Fibroblast of skin of right biceps (primary cell): ENCODE data around the gene LANCL3.
"Not testable (repeated sequence)": the region's sequence is repeated elsewhere in the genome, so short reads cannot be mapped to it uniquely, and the experiment has no call there.

Source experiments
- DNase-seq: peaks from one replicate; pipeline ENCODE4 v3.0.0-alpha.2; 2013

The LANCL3 gene

DNA sequence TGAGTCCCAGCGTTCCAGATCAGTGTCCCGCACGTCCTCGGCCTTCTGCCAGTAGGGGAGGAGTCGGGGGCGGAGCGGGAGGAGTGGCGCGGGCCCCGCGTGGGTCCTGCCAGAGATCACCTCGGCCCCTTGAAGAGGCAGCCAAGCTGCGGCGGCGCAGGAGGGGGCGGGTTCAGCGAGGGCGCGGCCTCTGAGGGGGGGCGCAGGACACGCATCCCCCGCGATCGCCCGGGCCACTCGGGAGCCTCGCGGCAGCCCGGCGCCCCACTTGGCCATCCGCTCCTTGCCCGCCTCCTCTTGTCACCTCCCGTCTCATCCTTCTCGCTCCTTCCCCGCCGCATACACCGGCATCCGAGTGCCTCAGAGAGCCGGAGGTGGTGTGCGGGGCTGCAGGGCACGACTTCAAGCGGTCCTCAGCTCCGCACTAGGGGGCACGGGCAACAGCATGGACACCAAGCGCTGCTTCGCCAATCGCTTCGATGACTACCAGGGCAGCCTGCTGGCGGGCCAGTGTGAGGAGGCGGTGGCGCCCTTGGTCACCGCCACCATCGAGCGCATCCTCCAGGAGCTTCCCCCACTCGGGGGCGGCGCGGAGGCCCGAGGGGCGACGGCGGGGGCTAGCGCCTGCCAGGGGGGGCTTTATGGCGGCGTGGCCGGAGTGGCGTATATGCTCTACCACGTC is at the start of gene LANCL3:
Gene LANCL3 (plus strand): TSS at position 236 of the 682 bp plus-strand sequence. CDS start 210 bp downstream, at position 446.
- not testable (repeated sequence) for DNase-seq

DNA sequence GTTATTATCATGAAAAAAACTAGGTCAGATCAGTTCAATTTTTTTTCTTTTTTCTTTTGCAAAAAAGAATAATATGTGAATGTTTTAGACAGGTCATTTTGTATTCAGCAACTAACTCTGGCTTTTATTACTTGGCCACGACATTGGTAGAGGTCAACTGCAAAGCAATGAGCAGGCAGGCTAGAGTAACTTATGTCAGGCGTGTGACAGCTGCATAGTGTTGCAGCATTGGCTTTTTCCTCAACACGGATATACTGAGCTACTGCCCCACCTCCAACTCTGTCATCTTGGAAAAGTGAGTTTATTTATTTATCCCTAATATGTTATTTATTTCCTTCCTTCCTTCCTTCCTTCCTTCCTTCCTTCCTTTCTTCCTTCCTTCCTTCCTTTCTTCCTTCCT is 47.8 kb upstream of the LANCL3 start:
- not testable (repeated sequence) for DNase-seq

DNA sequence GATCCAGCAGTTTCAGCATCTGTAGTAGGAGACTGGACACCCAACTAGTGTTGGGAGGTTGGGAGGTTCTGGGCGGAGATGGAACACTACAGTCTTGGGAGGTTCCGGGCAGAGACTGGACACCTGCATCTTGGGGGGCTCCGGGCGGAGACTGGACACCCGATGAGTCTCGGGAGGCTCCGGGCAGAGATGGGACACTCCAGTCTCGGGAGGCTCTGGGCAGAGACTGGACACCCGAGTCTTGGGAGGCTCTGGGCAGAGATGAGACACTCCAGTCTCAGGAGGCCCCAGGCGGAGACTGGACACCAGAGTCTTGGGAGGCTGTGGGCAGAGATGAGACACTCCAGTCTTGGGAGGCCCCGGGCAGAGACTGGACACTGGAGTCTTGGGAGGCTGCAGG is 29.5 kb upstream of the LANCL3 start:
- DNase-seq: no peak

DNA sequence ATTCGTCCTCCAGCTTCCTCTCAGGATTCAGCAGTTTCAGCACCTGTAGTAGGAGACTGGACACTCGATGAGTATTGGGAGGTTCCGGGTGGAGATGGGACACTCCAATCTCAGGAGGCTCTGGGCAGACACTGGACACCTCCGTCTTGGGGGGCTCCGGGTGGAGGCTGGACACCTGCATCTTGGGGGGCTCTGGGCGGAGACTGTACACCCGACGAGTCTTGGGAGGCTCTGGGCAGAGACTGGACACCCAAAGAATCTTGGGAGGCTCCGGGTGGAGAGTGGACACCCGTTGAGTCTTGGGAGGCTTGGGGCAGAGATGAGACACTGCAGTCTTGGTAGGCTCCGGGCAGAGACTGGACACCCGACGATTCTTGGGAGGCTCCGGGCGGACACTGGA is 28.7 kb upstream of the LANCL3 start:
- DNase-seq: no peak

DNA sequence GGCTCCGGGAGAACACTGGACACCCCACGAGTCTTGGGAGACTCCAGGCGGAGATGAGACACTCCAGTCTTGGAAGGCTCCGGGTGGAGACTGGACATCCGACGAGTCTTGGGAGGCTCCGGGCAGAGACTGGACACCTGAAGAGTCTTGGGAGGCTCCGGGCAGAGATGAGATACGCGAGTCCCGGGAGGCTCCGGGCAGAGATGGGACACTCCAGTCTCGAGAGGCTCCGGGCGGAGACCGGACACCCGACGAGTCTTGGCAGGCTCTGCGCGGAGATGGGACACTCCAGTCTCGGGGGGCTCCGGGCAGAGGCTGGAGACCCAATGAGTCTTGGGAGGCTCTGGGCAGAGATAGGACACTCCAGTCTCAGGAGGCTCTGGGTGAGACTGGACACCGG is 28.1 kb upstream of the LANCL3 start:
- DNase-seq: no peak

DNA sequence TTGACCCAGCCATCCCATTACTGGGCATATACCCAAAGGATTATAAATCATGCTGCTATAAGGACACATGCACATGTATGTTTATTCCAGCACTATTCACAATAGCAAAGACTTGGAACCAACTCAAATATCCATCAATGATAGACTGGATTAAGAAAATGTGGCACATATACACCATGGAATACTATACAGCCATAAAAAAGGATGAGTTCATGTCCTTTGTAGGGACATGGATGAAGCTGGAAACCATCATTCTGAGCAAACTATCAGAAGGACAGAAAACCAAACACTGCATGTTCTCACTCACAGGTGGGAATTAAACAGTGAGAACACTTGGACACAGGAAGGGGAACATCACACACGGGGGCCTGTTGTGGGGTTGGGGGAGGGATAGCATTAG is 26.9 kb upstream of the LANCL3 start:
- DNase-seq: not testable (repeated sequence)

DNA sequence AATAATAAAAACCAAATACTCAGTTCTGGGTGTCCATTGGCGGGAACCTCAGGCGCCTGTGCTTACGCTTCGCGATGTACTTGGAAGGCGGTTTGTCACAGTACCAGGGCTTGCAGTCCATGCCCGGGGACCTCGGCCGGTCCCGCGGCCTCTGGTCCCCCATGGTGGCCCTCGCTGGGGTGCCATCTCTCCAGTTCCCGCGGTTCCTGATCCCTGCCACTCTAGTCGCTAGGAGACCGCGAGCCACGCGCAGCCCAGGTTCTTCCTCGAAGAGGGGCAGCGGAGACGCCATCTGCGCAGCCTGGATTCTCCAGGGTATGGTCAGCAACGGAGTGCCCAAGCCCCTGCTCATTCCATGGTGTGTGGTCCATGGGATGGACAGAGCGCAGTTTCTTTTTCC is 26.4 kb upstream of the LANCL3 start:
- DNase-seq: no peak

DNA sequence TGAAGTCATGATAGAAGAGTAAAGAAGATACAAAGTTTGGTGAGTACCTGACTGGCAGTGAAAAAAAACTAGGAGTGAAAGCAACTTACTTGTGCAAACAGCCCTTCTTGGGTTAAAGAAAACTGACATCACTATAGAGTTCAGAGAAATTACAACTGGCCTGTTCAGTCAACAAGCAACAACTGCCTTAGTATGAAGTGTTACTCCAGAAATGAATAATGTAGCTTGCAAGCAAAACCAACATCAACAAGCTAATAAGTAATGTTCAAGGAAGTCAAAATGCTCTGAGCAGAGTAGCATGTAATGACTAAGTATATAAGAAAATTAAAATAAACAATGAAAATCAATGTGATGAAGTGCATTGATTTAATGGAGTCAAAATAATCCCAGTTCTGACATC is 21.8 kb upstream of the LANCL3 start:
- not testable (repeated sequence) for DNase-seq

DNA sequence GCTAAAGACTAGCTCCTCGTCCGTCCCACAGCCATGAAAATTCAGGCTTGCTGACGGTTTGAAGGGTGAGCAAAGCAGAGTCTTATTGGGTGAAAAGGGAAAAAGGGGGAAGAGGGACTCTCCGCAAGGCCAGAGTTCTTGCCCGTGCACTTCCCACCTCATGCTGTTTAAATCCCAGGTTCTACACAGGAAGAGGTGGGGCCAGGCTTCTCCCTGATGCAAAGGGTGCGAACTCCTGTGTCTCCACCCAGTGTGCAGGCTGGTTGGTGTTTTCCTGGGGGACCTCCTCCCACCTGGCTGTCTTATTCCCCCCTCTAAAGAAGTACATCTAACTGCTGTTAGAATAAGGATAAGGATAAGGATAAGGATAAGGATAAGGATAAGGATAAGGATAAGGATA is 18.0 kb upstream of the LANCL3 start:
- DNase-seq: no peak

DNA sequence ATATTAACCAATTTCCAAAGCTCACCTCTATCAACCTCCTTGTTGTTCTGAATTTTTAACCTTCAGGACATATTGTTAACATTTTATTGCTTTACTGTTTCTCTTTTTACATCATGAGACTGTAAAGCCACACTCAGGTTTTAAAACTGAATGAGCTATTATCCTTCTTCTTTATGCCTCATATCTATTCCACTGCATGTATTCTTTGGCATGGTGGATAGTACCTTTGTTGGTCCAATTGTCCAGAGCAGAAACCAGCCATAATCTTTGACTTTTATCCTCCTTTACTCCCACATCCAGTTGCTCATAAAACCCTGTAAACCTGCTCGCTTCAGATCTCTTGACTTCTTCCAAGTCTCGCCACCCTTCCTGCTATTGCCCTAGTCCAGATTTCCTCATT is 6.2 kb upstream of the LANCL3 start:
- DNase-seq: not testable (repeated sequence)

DNA sequence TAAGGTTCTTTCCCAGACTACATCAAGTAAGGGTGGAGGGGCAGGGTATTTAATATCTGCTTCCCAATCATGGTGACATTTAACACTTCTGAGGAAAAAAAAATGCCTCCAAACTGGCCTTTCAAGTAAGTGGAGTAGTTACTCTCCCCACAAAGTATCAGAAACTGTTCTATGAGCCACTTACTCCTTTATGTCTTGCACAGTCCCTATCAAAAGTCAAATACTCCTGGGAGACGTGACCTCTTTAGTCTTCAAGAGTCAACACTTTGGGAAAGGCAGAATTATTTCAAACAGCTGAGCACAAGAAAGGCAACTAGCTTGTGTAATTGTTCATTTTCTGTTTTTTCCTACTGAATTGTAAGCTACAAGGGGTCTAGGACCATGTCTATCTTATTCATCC is 1.1 kb upstream of the LANCL3 start:
- DNase-seq: not testable (repeated sequence)

DNA sequence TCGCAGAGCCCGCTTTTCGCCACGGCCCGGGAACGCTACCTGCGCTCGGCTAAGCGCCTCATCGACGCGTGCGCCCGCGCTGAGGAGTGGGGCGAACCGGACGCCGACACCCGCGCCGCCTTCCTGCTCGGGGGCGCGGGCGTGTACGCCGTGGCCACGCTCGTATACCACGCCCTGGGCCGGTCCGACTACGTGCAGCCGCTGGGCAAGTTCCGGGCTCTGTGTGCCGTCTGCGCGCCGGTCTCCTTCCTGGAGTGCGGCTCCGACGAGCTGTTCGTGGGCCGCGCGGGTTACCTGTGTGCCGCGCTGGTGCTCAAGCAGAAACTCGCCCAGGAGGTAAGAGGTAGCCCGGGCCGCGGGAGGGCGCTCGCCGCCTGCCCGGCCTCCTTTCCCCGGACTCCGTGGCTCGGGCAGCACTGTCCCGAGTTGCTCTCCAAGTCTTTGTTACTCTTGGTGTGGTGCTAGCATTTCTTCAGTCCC is 687 bp downstream of the LANCL3 start:
- DNase-seq: not testable (repeated sequence)

DNA sequence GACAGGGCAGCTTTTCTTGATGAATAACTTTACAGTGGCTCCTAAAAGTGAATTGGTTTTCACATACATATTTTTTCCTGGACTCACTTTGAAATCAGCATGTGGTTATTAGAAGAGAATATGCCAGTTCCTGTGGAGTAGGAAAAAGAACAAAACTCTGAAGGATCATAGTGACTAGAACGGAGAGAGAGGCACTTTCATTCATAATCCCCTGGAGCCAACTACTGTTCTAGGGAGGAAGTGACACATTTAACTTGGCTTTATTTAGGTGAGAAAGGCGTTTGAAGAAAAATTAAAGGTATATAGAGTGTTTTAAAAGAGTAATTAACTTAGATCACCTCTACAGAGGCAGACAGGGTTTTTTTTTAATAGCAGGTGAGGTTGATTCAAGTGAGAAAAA is 1.7 kb downstream of the LANCL3 start:
- not testable (repeated sequence) for DNase-seq

DNA sequence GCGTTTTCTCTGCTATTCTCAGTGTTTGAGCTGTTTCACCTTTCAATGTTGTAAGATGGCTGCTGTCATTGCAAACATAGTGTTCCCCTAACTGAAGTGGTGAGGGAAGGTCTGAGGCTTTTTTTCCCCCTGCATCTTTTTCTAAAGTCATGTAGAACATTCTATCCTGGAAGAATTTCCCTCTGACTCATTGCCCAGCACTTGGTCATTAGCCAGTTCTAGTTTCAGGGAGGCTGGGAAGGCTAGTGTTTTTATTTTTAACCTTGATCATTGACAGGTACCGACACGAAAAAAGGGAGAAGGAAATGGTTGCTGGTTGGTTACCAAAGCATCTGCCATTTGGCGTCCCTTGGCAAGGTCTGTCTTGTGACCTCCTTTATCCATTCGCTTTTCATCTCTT is 6.6 kb downstream of the LANCL3 start:
- no peak for DNase-seq

DNA sequence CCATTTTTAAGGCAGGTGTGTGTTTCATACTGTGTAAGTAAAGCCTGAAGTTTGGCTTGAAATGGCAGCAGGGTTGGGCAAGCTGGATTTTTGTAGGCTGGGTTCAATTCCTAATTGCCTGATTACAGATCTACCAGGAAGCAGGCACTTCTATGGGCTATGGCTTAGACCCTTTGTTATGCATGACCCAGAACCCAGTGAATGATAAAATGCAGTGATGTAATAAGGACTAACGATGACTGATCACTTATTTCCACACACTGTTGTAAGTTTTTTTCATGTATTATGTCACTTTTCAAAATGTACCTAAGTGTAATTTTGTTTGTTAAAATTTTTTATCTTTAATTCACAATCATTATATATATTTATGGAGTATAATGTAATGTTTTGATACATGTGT is 8.6 kb downstream of the LANCL3 start:
- DNase-seq: no peak

DNA sequence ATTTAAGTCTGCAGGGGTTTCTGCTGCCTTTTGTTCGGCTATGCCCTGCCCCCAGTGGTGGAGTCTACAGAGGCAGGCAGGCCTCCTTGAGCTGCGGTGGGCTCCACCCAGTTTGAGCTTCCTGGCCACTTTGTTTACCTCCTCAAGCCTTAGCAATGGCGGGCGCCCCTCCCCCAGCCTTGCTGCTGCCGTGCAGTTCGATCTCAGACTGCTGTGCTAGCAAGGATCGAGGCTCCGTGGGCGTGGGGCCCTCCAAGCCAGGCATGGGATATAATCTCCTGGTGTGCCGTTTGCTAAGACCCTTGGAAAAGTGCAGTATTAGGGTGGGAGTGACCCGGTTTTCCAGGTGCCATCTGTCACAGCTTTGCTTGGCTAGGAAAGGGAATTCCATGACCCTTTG is 15.9 kb downstream of the LANCL3 start:
- DNase-seq: not testable (repeated sequence)

DNA sequence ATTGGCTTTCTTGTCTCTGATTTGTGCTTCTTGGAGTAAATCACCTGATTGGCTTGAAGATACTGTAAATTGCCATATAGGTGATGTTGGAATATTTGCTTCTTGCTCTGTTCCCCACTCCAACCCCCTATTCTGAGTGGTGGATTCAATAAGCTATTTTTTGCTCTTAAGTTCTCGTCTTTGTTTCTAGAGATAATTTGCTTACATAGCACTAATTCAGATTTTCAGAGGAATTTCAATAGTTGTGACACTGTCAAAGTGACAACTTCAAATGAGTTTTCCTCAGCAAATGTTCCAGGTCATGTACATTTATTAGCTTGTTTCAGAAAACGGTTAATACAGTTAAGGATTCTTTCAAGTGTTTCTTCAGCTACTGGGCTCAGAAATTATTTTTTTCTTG is 18.6 kb downstream of the LANCL3 start:
- no peak for DNase-seq

DNA sequence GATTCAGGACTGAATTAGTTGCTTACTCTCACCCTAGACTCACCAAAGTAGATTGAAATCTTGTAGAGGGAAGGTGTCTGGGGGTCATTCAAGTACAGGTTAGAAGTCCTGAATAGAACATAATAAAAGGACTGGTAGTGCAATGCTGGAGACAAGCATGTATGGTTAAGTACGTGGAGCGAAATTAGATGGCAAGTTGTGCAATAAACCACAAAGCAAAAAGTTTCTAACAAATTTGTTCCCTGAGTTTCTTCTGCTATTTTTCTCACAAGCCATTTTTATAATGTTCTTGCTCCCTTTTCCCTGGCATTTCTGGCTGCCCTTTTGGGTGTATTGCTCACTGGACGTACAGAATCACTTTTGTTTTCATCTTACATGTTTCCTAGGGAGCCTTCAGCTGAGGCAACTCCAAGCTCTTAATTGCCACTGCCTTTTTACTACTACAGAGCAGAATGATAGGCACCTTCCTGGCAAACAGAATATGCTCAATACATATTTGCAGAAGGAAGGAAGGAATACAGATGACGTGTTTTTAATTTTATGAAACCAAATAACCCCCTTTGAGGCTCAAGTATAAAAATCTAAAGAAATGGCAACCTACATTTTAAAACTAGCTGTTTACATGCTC is 23.4 kb downstream of the LANCL3 start:
- DNase-seq: no peak

DNA sequence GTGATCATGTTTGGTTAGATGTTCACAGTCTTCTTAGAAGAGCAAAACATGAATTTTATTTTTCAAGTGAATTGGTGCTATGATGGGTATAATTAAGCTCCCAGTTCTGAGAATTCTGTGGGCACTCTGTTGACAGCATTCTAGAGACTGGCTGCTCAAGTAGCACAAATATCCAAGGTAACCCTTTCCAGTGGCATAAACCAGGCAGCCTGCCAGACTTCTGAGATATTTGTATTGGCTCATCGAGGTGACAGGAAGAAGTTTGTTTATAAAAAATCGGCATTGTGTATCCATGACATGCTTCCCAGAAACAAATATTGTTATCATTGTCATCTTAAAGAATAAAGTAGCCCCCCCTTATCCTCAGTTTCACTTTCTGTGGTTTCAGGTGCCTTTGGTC is 28.3 kb downstream of the LANCL3 start:
- DNase-seq: no peak

DNA sequence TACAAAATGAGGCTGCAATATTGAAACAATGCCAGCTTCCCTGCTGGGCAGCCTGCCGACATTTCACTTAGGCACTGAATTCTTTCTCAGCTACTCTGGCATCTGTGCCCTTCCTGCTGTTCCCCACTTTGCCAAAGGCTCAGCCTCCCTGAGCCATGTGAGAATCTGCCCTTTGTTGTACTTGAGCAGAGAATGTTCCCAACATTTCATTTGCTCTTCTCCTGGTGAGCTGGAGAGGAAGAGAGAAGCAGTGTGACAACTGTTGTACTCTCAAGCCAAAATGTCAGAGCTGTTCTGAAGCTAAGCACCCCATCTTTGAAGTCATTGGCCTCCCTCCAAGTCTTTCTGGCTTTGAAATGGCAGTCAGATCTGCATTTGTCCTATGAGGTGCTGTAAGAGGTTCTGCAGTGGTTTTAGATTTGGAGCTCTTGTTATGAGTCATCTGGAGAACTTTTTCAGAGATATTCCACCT is 32.5 kb downstream of the LANCL3 start:
- no peak for DNase-seq

DNA sequence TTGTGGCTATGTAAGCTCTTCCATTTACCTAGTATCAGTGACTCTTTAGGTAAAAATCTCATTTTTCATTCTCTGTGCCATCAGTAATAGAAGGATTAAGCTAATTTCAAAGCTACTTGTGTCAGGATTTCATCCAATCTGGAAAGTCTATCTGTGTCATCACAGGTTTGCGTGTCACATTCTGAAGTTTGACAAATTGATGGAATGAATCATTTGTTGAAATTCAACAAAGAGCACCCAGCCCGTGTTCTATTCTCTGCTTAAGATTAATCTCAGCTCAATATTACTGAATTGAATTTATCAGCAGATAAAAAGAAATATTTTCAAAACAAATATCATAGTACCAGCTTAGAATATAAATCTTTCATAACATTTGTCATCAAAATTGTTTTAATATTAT is 35.8 kb downstream of the LANCL3 start:
- no peak for DNase-seq

DNA sequence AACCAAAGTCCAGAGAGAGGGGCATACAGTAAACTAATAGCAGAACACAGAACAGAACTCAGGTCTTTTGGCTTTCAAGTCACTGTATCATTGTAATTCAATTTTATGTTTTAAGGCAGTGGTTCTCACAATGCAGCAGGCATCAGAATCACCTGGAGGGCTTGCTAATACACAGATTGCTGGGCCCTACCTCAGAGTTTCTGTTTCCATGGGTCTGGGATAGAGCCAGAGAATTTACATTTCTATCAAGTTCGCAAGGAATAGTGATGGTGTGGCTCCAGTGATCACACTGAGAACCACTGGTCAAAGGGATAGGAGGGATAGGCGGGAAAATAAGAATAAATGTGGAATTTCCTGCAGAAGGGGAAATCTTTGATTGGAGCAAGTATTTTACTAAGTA is 36.7 kb downstream of the LANCL3 start:
- DNase-seq: no peak

DNA sequence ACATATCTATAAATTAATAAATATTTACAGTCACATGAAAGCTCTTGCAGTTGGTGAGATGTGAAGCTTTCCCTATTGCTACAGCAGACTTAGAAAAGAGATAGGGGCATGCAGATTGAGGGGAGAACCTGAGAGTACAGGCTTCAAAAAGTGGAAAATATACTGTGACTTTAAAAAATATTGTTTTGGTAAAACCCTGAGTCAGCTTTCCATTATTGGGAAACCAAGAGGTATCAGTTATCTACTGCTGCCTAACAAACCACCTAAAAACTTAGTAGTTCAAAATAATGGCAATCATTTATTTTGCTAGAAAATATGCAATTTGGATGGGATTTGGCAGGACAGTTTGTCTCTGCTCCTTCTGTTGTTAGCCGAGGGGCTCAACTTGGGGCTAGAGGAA is 38.3 kb downstream of the LANCL3 start:
- DNase-seq: no peak

DNA sequence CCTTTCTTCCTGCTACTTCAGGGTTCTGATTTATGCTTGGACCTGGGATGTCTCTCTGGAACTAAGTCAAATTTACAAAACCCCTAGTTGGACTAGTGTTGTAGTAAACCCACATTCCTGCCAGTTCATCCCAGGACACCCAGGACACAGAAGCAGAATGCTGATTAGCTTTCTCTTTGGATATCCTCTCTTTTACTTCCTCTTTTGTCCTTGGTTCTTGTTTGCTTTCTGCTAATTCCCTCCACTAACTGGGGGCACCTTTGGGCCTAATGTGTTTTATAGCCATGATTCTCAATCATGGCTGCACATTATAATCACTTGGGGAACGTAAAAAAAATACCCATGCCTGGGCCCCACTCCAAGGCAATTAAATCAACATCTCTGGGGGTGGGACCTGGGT is 42.5 kb downstream of the LANCL3 start:
- DNase-seq: no peak

DNA sequence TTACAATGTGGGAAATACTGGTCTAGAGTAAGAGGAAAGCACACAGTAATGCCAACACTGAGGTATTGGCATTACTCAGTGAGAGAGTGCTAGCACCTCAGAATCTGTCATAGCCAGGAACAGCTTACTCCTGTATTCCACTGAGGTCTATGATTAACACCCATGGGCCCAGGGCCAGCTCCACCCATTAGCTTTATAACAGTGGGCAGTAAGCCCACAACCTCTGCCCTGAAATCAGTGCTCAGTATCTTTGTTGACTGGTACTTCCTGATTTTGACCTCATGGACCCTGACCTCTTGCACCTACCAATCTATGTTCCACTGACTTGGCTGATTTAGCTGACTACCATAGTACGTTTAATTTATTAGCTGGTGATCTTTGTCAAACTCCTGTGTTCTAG is 56.1 kb downstream of the LANCL3 start:
- no peak for DNase-seq
